GM13976 (cell line): ENCODE results near the gene CEACAM16.

ENCODE experiments used
- DNase-seq: peaks from one replicate; pipeline ENCODE4 v3.0.0; 2012; ENCODE audit warnings: low spot score
- in situ Hi-C: fragments of 300-500 bp; cut with MboI; formaldehyde crosslinking; loops from one replicate; pipeline ENCODE4 v1.12.0; 2022; ENCODE audit warnings: low sequenced_read_pairs, mixed read lengths, inconsistent platforms; ENCODE audit not compliant: unreplicated experiment
- TF ChIP-seq, protein P1 (sequence below): IDR thresholded peaks from 2 replicates; pipeline ENCODE4 v1.5.1; 2012; ENCODE audit warnings: borderline replicate concordance, mild to moderate bottlenecking; ENCODE audit not compliant: insufficient read depth; ENCODE audit errors: extremely low read depth, missing control alignments, control extremely low read depth

The CEACAM16 gene, protein sequence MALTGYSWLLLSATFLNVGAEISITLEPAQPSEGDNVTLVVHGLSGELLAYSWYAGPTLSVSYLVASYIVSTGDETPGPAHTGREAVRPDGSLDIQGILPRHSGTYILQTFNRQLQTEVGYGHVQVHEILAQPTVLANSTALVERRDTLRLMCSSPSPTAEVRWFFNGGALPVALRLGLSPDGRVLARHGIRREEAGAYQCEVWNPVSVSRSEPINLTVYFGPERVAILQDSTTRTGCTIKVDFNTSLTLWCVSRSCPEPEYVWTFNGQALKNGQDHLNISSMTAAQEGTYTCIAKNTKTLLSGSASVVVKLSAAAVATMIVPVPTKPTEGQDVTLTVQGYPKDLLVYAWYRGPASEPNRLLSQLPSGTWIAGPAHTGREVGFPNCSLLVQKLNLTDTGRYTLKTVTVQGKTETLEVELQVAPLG

DNA sequence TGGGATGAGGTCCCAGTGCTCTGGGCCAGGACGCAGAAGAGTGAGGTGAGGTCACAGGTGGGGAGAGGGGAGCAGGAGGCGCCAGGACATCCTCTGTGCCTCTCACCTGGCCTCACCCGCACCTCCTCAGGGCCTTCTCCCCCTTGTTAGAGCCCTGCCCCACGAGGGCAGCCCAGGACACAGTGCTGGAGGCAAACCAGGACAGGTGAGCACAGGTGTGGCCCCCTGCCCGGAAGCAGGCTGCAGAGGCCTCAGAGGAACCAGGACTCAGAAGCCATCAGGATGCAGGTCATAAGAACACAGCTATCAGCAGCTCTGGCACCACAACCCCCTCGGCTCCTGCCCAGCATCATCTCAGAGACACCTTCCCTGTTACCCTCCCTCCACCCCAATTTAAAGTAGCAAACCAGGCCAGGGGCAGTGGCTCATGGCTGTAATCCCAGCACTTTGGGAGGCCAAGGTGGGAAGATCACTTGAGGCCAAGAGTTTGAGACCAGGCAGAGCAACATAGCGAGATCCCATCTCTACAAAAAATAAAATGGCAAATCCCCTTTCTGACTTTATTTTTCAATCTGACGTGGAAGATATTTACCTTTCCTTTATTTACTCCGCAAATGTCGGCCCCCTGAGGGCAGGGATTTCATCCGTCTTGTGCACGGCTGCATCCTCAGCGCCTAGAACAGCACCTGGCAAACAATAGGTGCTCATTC is at the start of gene CEACAM16:
CEACAM16 (plus strand) TSS at position 660 of the 710 bp plus-strand sequence. CDS start 2,306 bp downstream, outside the sequence.
- TF ChIP-seq, protein P1, sequence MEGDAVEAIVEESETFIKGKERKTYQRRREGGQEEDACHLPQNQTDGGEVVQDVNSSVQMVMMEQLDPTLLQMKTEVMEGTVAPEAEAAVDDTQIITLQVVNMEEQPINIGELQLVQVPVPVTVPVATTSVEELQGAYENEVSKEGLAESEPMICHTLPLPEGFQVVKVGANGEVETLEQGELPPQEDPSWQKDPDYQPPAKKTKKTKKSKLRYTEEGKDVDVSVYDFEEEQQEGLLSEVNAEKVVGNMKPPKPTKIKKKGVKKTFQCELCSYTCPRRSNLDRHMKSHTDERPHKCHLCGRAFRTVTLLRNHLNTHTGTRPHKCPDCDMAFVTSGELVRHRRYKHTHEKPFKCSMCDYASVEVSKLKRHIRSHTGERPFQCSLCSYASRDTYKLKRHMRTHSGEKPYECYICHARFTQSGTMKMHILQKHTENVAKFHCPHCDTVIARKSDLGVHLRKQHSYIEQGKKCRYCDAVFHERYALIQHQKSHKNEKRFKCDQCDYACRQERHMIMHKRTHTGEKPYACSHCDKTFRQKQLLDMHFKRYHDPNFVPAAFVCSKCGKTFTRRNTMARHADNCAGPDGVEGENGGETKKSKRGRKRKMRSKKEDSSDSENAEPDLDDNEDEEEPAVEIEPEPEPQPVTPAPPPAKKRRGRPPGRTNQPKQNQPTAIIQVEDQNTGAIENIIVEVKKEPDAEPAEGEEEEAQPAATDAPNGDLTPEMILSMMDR = no peak
- in situ Hi-C loops = no loop called here
- DNase-seq = no peak

DNA sequence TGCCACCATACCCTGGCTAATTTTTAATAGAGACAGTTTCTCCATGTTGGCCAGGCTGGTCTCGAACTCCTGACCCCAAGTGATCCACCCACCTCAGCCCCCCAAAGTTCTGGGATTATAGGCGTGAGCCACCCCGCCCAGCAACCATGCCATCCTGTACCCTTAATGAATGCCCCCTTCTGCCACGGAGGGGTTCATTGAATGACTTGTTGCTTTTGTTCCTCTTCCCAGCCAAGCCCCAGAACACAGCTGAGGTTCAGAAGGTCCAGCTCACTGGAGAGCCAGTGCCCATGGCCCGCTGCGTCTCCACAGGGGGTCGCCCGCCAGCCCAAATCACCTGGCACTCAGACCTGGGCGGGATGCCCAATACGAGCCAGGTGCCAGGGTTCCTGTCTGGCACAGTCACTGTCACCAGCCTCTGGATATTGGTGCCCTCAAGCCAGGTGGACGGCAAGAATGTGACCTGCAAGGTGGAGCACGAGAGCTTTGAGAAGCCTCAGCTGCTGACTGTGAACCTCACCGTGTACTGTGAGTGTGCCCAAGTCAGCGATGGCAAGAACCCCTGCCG is 49.3 kb upstream of the CEACAM16 start:
- TF ChIP-seq, protein P1 = no peak
- DNase-seq = no peak
- in situ Hi-C loops = loop anchor here (10.0 kb wide), 1 partner anchor 75 kb away; no protein-coding TSS in a partner anchor

DNA sequence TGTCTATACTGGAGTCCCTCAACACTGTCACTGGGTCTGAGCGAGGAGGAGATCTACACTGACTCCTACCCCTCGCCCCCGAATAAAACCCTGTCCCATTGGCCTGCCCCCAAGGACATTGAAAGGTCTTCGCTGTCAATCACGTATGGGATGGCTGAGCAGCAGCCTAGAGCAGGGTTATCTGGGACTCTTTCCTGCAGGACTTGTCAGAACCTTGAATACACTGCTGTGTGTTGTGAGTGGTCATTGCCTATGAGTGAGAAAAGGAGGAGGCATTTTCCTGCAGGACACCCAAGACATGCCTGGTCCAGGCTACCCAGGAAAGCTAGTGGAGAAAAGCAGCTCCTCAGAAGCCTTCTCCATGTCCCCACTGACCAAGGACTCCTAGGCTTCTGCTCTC is 45.6 kb upstream of the CEACAM16 start:
- TF ChIP-seq, protein P1 = no peak
- no peak for DNase-seq
- in situ Hi-C loops = loop anchor here (10.0 kb wide), 1 partner anchor 79 kb away; no protein-coding TSS in a partner anchor

DNA sequence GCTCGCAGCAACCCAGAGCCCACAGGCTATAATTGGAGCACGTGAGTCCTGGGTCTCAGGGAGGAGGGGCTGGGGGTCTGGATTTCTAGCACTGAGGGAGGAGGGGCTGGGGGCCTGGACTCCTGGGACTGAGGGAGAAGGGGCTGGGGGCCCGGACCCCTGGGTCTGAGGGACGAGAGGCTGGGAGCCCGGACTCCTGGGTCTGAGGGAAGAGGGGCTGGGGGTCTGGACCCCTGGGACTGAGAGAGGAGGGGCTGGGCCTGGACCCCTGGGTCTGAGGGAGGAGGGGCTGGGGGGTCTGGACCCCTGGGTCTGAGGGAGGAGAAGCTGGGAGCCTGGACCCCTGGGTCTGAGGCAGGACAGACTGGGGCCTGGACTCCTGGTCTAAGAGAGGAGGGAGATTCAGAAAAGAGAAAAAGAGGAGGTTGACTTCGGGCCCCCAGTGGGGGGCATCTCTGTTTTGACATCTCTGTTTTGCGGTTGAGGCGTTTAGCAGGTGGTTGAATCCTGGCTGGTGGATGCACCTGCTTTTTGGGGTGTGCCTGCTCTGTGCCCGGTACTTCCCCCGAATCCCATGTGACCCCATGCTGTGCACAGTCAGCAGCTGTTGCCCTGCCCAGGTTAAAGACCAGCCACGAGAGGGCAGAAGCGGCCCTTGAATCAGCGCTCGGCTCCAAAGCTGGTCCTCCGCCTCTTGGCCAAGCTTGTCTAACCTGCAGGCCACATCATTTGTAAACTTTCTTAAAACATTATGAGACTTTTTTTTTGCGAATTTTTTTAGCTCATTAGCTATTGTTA is 44.8 kb upstream of the CEACAM16 start:
- peak; percentile 90 for DNase-seq
- in situ Hi-C loops = loop anchor here (10.0 kb wide), 1 partner anchor 79 kb away; no protein-coding TSS in a partner anchor
- TF ChIP-seq, protein P1 = peak; percentile 95

DNA sequence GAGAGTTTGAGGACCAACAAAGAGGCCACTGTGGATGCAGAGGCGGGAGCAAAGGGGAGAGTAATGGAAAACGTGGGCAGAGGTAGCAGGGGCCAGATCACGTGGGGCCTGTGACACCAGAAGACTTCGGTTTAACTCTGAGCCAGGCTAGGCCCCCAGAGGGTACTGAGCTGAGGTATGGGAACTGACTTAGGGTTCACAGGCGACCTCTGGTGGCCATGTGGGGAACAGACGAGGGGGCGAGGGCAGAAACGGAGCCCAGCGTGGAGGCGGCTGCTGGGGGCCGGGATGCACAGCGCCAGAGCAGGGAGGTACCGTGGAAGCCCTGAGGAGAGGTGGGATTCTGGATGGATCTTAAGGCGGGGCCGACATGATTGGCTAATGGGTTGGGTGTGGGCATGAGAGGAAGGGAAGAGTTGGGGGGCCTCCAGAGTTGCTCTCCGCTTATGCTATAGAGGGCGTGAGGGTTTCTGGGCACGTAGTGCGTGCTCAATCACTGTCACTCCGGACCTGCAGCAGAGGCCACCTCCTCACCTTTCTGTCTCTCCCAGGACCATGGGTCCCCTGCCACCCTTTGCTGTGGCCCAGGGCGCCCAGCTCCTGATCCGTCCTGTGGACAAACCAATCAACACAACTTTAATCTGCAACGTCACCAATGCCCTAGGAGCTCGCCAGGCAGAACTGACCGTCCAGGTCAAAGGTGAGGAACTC is 41.6 kb upstream of the CEACAM16 start:
- peak; percentile 87 for DNase-seq
- in situ Hi-C loops = loop anchor here (10.0 kb wide), 1 partner anchor 83 kb away; no protein-coding TSS in a partner anchor

More for the DNA sequence above, 41.6 kb upstream of the CEACAM16 start:
- TF ChIP-seq, protein P1 = peak; percentile 92
